GF-D8 (cell line): ENCODE measurements around the gene AFAP1L1.

Experiments
- DNase-seq: peaks from one replicate; lab custom pipeline; 2025; lab: John Stamatoyannopoulos, UW

The AFAP1L1 gene

DNA sequence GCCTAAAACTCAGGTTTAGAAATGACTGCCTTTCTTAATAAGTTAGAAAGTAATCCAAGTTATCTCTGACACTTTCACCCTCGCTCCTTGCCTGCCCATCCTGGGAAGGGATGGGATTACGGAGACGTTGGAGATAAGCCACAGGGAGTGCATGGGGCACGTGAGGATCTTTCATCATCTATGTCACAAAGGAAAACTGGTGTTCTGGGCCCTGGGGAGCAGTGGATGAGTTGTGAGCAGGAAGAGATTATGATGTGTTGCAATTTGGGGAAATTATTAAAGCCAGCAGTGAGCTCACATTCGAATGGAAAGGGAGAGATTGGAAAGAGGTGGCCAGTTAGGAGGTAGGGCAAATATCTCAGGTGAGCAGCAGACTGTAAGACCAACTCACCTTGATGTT lies 12.8 kb downstream of the AFAP1L1 start:
- no peak for DNase-seq

DNA sequence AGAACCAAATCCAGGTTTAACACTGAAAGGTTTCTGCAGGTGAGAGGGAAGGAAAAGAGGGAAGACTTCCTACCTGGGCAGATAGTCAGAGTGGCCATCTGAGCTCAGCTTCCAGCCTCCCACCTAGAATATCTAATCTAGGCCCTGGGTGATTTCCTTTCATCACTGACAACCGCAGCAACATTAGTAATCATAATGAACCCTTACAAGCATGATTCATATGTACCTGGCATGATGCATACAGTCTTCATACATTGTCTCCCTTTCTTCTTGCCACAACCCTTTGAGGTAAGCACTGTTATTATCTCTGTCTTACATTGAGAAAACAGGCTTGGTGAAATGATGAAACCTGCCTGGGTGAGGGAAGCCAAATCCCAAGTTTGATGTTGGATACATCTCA lies 13.5 kb downstream of the AFAP1L1 start:
- no peak for DNase-seq

DNA sequence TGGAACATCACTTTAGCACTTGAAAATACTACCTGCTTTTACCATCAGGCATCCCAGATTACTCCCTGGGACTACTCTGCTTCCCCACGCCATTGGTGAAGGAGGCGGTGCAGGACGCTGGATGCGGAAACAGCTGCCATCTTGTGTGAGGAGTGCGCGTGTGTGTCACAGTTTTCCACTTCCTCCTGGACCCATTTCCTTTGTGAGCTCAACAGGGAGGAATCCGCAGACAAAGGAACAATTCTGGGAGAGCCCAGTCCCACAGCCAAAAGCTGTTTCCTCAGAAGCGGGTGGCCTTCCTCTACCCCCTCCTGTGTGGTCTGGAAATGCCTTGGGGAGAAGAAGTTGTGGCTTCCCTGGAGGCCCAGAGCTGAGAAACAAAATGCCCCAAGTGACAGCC lies 16.8 kb downstream of the AFAP1L1 start:
- DNase-seq: no peak

DNA sequence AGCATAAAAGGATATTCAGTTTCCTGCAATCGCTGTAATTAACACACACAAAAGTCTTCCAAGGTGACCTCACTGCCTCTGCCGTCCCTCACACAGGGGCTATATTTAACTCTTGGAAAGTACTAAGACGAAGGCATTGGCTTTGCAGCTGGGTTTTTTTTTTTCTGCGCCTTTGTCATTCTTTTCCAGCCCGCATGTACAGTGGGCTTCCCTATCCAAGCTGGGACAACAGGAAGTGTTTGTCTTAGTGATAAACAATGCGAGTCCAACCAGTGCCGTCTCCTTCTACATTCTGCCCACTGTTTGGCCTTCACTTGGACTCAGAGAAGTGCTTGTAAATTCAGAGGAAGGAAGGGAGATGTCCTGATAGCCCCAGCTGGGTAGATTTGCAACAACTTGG lies 17.6 kb downstream of the AFAP1L1 start:
- DNase-seq: no peak

DNA sequence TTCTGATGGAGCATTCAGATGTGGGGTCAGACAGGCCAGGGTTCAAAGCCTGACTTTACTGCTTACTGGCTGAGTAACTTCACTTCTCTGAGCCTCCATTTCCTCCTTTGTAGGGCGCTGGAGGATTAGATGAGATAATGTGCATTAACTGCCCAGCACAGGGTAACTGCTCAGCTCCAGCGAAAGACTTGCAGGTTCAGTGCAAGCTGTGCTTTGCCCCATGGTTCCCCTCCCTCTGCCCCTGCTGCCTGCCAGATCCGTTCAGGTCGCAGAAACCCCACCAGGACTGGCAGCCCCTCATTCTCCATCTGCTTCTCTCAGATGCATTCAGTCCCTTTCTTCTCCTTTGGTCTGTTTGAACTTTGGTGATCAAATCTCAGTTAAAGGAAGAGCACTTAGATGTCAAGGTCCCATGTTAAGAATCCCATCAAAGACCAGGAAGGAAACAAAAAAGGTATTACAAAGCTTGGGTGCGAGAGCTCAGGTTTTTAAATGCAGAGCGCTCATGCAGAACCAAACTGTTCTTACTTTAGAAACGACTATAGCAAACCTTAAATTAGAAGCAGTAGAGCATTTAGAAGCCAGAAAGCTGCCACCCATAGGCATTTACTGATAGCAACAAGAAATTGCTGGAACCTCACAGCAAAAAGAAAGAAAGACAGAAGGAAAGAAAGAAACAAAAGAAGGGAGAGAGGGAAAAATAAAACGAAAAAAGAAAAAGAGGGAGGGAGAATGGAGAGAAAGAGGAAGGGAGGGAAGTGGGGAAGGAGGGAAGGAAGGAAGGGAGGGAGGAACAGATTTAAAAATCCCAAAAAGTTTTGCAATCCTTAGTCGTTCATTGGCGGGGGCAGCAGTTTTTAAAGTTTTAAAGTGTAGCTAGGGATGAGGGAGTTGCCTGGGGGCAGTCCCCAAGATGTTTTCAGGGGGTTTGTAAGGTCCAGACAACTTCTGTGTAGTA lies 23.5 kb downstream of the AFAP1L1 start:
- no peak for DNase-seq

DNA sequence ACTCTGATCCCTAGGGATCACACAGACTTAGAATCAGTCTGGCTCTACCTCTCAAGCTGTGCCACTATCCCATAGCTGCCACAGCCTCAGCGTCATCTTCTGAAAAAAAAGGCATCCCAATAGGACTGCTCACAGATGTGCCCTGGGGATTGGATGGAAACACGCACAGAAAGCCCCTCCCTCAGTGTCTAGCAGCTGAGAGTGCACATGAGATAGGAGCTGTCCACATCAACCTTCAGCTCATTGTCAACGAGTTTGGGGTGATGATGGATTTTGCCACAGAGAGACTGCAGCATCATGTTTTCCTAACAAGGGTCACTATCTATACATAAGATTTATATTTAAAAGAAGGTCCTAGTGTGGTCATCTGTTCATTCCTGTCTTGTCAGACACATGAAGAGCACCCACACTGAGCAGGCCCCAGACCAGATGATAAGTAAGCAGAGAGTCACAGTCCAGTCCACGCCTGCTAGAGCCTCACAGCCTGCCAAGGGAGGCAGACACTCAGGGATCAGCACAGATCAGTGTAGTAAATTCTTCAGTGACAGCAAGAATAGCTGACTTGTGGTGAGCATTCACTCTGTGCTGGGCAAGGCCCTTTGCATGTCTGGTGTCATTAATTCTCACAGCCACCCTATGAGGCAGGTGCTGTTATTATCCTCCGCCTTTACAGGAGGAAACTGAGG lies 25.8 kb downstream of the AFAP1L1 start:
- no peak for DNase-seq

DNA sequence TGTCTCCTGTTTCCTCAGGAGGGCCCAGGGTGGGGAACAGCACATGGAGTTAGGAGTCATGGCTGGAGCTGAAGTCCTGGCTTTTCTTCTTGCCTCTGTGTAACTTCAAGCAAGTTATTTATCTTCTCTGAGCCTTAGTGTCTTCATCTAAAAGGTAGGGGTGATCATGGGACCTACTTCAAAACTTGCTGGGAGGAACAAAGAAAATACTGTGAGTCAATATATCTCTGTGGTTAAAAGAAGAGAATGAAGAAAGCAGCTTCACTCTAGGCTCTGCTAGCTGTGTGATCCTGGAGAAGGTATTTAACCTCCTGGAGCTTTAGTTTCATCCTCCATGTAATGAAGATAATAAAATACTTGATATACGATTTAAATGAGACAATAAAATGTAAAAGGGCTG lies 26.5 kb downstream of the AFAP1L1 start:
- DNase-seq: no peak

DNA sequence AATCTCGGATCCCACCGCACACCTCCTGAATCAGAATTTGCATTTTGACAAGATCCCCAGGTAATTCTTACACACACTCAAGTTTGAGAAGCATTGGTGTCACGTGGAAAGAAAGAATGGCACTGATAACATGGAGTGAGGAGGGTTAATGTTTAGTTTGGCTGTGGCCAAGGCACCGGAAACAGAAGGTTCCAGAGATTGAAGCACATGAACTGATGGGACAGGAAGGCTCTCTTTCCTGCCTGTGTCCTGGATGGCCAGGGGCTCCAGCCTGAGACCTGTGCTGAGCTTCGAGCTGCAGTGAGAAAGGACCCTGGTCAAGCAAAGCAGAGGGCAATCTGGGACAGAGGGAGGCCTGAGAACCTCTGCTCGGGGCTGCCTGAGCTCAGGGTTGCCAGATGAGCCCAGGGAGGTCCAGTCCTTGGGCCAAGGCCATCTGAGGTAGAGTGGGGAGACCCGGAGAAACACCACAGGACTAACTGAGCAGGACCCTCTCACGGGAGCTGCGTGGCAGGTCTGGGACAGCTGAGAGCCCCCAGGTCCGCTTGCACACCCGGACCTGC lies 27.3 kb downstream of the AFAP1L1 start:
- DNase-seq: no peak

DNA sequence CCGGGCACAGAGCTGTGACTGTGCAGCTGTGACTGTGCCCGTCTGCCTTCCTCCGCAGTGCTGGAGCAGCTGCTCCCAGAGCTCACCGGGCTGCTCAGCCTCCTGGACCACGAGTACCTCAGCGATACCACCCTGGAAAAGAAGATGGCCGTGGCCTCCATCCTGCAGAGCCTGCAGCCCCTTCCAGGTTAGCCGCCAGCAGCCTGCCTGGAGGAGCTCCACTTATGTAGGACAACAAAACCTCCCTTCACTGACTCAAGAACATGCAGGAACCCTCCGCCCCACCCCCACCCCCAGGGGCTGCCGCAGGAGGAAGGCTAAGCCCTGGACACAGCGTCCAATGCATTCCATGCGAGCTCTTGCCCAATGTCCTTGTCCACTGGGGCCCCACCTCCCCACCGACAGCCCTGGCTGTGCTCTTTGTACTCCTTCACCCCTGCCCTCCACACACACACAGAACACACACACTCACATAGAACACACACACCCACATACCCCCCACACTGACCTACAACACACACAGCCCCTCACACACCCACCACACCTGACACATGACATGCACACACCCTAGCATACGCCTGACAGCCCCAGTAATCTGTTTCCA lies 27.9 kb downstream of the AFAP1L1 start:
- no peak for DNase-seq

DNA sequence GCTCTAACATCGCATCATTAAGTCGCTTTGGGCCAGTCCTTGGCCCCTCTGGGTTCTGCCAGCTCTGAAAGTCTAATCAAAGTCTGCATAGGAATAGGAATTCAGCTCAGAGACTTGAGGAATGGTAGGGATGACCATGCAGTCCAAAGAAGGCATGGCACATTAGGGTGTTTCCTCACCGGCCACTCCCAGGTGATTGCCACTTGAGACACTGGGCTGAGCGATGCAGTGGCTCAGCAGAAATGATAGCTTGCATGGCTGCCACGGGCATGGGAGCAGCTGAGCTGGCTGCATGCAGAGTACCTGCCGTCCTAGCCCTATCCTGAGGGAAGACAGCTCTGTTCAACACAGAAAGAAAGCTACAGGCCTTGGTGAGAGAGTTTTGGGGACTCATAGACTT lies 28.8 kb downstream of the AFAP1L1 start:
- DNase-seq: no peak

DNA sequence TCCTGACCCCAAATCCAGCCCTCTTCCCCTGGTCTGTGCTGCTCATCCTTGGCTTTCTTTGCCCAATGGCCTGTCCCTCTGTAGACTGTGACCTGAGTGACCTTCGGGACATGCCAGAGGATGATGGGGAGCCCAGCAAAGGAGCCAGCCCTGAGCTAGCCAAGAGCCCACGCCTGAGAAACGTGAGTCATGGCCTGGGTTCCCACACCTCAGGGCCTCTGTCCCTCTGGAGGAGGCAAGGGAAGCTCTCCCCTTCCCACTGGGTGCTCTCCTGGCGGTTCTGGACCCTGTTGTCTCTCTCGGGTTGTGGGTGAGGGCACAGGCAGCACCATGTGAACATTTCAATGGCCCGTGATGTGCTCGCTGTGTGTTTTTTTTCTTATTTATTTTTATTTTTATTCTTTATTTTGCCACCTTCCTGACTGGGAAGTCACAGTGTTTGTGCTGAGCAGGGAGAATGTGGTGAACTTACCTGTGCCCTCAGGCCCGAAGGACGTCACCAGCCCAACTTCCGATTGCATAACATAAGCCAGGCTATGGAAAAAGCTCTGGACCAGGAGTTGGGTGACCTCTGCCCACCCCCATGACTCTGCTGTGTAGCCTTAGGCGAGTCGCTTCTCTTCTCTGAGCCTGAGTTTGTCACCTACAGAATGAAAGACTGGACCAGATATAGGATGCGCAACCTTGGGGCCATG lies 29.5 kb downstream of the AFAP1L1 start:
- DNase-seq: no peak

DNA sequence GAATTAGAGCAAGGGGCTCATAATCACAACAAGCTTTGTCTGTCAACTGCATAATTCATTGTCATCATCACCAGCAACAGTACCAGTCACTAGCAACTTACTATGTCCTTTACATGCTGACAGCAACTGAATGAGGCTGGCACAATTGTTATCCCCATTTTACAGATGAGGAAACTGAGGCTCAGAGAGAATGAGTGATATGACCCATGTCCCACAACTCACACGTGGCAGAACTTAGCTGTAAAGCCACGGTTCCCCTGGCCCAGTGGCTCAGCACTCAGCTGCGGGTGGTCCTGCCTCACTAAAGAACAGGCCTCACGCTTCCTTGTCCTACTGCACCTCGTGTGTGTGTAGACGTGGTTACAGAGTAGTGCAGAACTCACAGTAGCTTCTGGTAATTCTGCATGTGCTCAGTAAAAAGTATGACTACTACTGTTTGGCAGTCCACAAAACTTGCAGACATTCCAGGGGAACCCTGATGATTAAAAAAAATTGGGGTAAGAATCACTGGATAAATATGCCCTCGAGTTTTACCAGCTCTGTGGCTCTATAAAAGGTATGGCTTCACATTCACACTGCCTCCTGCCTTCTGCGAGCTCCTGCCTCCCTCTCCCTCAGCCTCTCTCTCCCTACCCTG lies 30.2 kb downstream of the AFAP1L1 start:
- DNase-seq: no peak

DNA sequence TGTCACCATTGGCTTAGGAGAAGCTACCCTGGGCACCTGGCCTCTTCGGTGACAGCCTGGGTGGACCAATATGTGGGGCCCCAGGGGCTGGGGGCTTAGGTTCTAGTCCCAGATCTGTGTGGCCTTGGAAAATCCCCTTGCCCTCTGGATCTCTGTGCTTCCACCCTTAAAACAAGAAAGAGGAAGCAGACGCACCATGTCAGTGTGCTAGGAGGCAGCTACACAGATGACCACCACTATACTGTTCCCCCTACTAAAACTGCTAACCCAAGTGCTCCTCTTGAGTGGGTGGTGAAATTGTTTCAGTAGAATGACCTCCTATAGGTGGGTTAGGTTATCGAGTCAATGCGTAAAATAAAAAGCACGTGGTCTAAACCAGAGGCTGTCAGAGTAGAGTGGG lies 31.0 kb downstream of the AFAP1L1 start:
- DNase-seq: no peak

DNA sequence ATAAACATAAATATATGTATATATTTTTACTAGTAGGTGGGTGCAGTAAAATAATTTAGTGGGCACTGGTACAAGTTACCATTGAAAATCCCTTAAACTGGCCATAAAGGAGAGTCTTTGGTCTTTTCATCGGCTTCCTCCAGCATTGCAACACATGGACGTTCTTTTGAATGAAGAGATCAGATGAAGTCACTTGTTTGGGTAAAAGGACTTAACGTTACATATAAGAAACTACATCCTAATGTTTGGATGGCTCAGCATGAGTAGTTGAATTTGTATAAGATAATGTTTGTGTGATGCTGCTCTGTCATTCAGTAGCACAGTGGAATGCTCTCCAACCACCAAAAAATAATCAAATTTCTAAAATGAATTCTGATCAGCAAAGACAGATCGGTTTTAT lies 31.6 kb downstream of the AFAP1L1 start:
- DNase-seq: no peak

DNA sequence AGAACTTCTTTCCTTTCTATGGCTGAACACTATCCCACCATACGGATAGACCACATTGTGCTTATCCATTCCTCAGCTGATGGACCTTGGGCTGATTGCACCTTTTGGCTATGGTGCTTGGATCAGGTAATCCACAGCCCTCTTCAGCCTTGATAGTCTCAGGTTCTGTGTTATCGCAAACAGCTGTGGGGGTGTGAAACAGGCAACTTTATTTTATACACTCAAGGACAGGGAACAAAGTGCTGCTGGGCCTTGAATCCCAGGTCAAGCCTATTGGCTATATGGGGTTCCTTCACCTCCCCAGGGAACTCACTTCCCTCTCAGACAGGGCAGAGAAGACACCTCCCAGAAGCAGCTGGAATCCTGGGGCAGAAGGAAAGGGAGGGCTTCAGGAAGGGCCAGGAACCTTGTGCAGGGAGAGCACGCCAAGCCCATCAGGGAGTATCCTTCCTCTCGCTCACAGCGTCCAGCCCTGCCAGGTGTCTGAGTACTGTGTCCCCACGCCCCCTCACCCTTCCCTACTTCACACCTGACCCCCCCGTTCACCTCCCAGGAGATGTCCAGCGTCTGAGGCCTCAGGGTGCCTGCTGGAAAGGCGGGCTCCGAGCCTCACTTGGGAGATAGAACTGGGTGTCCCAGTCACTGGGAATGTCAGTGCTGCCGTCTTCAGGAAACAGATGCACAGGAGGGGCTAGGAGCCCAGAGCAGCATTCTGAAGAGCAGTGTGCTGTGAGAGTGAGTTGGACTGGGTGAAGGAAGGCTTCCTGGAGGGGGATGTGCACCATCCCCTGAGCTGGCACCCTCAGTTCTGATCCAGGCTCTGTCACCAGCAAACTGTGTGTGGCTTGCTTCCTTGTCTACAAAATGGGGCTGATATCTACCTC lies 32.8 kb downstream of the AFAP1L1 start:
- DNase-seq: no peak

DNA sequence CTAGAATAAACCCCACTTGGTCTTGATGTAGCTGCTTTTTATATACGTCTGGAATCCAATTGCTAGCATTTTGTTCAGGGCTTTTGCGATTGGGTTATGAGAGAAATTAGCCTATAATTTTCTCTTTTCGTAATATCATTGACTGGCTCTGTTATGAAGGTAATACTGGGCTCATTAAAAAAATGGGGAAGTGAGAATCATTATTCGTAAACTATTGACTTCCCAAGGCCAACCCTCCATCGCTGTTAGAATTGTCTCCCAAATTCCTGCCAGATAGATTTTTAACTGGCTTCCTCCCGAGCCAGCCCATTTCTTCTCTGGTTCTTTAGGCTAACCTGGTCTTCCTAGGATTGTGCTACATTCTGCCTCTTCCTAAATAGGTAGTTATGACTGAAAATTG lies 37.7 kb downstream of the AFAP1L1 start:
- no peak for DNase-seq

DNA sequence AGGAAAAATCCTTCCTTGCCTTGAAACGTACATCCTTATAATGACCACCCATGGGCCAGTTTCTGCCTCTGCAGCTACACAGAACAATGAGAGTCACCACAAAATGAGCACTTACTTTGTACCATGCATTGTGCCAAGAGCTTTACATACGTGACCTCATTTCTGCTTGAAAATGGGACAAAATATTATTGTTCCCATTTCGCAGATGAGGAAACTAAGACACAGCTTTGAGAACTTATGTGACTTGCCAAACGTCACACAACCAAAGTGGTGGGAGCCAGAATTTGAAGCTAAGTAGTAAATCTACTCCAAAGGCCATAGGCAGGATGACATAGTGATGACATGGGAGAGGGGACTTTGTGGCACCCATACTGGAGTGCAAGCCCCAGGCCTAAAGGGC lies 38.8 kb downstream of the AFAP1L1 start:
- DNase-seq: no peak

DNA sequence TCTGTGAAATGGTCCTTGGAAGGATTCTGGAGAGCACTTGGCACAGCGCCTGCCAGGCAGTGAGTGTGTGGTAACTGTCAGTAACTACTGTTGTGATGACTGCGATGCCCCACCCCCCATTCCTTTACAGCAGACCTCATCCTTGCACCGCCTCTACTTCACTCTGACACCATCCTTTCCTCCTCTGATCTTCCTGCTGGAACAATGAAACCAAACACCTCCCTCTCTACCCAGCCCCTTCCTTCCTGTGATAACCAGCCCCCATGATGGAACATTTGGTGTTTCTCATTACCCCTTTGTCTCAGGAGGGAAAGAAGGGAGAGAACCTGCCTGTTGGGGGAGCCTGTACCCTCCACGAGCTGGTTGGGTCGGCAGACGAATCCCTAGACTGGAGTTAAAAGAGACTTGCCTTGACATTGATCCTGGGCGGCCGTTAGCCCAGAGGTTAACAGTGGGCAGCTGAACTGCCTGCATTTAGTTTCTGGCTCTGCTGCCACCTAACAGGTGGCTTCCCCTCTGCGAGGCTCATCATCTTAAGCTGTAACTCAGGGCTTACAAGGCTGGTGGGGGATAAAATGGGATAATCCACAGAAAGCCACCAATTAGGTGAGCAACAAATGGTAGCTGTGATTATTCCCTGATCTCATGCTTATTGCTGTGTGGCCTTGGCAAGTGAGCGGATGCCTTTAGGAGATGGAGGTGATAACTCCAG lies 39.4 kb downstream of the AFAP1L1 start:
- DNase-seq: no peak

DNA sequence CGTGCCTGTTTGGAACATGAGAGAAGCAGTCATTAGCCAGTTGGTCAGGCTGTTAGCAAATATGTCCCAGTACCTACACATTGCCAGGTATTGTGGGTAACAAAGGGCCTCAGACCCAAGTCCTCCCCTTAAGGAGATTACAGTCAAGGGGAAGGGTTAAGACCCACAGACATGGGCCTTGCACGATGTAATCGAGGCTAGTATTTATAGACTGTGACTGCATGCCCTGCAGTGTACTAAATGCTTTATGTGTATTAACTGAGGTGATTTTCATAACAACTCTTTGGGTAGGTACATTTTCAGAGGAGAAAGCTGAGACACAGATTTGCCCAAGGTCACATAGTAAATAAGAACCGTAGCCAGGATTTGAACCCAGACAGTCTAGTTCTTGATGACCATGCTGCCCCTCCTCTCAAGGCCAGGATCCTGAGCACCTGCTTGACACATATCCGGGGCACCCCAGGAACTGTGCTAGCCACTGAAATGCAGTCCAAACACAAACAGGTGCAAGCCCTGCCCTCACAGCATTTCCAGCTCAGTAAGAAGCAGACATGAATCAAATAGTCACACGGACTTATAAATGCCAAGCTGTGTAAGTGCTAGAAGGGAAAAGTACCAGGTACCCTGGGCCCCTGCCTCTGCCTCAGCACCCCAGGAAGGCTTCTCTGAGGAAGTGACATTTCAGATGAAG lies 41.6 kb downstream of the AFAP1L1 start:
- no peak for DNase-seq
